CD4-positive, alpha-beta T cell treated with Interleukin-6 at 100 ng/mL for 8 hours (primary cell): ENCODE results near the gene FZR1.

ENCODE experiments used
- DNase-seq: peaks from one replicate; pipeline ENCODE4 v3.0.0-alpha.2; 2020; ENCODE audit warnings: mixed read lengths, low spot score

Gene FZR1

DNA sequence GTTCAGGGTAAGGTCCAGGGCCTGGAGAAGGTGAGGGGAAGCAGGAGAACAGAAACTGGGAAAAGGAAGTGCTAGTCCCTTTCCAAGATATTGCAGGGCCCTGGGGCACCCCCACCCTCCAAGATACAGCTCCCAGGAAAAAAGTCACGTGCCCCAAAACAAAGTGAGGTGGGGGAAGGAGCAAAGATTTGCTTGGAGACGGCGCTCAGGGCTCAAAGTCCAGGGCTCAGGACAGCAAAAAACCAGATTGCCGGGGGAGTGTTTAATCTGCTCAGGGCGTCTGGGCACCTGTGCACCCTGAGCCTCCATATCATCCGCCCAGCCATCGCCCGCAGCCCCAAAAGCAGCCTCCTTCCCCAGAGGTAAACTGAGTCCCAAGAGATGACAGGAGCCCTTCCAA lies 32.1 kb upstream of the FZR1 start:
- no peak for DNase-seq

DNA sequence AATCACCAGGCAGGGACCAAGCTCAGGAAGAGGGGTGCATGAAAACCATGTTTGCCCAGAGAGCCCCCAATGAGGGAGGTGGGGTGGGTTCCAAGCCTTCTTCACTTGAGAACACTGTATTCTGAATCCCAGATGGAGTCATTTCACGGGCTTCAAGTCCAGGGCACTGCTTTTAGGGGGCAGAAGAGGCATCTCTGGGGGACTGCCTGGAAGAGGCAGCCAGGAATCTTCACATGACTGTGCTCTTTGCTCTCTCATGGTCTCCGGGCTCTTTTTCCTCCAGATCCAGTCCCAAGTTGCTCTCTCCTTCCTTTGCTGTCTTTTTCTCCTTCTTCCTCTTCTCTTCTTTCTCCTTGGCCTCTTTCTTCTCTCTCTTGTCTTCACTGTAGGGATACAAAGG lies 31.5 kb upstream of the FZR1 start:
- DNase-seq, result no peak

DNA sequence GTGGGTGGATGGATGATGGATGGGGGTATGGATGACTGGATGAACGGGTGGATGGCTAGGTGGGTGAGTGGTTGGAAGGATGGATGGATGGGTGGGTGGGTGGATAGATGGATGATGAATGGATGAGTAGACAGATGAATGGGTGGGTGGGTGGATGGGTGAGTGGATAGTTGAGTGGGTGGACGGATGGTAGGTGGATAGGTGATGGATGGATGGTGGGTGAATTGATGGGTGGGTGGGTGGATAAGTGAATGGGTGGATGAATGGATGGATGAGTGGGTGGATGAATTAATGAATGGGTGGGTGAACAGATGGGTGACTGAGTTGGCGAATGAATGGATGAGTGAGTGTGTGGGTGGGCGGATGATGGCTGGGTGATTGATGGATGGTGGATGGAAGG lies 30.7 kb upstream of the FZR1 start:
- DNase-seq, result no peak

DNA sequence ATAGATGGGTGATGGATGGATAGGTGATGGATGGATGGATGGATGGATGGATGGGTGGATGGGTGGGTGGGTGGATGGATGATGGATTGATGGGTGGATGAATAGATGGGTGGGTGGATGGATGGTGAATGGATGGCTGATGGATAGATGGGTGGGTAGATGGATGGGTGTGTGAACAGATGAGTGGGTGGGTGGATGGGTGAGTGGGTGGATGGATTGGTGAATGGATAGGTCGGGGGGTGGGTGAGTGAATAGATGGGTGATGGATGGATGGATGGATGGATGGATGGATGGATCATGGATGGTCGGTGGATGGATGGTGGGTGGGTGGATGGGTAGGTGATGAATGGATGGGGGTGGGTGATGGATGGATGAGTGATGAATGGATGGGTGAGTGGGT lies 29.3 kb upstream of the FZR1 start:
- DNase-seq, result no peak

DNA sequence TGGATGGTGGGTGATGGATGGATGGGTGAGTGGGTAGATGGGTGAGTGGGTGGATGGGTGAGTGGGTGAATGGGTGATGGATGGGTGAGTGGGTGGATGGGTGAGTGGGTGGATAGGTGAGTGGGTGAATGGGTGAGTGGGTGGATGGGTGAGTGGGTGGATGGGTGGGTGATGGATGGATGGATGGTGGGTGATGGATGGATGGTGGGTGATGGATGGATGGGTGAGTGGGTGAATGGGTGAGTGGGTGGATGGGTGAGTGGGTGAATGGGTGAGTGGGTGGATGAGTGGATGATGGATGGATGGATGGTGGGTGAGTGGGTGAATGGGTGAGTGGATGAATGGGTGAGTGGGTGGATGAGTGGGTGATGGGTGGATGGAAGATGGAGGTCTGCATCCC lies 28.6 kb upstream of the FZR1 start:
- DNase-seq, result no peak

DNA sequence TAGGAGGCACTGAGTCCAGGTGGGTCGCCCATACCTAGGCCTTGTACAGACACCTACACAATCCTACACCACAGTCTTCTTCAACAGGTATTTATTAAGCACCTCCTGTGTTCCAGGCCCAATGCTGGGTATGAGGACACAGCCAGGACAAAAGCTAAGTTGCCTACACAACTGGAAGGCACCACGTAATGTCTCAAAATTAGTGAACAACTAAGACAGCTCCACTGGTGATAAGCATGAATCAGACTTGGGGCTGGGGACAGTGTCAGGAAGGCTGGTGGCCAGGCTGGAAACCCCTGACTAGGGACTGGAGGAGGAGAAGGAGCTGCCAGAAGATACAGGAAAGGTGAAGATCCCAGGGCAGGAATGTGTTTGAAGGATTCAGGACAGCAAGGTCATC lies 28.2 kb upstream of the FZR1 start:
- DNase-seq, result no peak

DNA sequence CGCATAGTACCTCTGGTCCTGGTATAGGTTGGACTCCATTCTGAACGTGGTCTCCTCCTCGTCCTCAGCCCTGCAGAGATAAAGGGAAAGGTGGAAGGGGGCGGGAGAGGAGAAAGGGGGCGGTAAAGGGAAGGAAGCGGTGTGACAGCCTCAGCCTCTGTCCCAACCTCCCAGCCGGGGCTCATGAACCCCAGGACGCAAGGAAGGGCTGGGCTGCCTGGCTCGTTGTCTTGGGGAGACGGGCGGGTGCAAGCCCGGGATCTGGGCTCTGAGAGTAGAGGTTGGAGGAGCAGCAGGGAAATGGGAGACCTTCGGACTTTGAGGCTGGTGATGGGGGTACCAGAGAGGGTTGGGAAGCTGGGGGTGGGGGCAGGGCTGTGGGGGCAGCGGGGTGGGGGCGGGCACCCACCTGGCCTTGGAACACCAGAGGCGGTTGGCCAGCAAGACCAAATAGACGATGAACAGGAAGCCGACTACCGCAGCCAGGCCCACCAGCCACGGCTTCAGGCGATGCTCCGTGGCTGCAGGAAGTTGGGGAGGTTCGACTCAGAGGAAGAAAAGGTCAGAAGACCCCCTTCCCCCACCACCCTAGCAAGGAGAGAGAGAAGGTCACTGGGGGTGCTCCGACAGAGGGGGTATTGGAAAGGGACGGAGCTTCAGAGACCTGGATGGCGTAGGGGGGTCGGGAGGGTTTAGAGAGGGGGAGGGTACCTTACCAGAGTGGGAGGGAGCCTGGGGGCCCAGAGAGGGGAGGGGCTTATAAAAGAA lies 27.5 kb upstream of the FZR1 start:
- no peak for DNase-seq

DNA sequence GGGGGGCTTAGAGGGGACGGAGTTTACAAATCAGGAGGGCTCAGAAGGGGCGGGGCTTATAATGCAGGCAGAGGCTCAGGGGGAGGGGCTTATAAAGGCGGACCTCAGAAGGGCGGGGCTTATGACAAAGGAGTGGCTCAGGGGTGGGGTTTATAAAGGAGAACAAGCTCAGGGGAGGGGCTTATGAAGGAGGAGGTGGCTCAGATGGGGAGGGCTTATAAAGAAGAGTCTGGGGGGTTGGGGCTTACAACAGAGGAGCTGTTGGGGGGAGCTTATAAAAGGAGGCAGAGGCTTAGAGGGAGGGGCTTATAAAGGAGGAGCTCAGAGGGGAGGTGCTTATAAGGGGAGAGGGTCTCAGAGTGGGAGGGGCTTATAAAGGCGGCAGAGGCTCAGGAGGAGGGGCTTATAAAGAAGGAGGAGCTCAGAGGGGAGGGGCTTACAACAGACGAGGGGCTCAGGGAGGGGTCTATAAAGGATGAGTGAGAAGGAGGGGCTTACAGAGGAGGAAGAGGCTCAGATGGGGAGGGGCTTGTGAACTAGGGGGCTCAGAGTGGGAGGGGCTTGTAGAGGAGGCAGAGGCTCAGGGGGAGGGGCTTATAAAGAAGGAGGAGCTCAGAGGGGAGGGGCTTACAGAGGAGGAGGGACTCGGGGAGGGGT lies 26.8 kb upstream of the FZR1 start:
- peak; percentile 29 for DNase-seq

DNA sequence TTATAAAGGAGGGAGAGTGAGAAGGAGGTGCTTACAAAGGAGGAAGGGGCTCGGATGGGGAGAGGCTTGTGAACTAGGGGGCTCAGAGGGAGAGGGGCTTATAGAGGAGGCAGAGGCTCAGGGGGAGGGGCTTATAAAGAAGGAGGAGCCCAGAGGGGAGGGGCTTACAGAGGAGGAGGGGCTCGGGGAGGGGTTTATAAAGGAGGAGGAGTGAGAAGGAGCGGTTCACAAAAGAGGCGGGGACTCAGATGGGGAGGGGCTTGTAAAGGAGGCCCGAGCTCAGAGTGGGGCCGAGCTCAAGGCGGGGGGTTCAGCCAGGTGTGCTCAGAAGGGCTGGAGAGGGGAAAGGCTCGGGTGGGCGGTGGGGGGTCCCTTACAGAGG lies 26.3 kb upstream of the FZR1 start:
- DNase-seq, result no peak

DNA sequence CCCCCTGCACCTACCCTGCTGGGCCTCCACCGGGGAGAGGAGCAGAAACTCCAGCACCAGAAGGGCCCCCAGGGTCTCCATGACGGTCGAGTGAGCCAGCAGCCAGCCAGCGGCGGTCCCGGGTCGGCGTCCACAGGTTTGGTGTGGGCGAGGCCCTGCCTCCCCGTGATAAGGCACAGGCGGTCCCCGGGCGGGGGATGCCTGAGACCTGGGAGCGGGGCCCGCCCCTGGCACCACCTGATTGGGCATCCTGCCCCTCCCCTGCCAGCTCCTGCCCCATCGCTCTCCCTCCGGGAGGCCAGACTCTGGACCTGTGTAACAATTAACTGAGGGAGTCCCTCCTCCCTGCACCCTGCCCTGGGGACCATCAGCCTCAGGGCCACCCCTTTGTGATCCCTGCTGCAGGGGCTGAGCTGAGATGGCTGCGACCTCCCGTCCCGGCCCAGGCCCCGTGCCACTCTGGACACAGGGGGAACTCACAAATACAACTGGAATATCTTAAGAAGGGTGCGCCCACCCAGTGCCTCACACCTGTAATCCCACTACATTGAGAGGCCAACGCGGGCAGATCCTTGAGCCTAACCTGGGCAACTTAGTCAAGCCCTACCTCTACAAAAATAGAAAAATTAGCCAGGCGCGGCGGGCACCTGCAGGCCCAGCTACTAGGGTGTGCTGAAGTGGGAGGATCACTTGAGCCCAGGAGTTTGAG lies 25.6 kb upstream of the FZR1 start, which contains the start of gene SMIM24:
TSS of gene SMIM24 (minus strand) at position 143 of the 709 bp plus-strand sequence. CDS start at position 81, 62 bp downstream.
- no peak for DNase-seq

DNA sequence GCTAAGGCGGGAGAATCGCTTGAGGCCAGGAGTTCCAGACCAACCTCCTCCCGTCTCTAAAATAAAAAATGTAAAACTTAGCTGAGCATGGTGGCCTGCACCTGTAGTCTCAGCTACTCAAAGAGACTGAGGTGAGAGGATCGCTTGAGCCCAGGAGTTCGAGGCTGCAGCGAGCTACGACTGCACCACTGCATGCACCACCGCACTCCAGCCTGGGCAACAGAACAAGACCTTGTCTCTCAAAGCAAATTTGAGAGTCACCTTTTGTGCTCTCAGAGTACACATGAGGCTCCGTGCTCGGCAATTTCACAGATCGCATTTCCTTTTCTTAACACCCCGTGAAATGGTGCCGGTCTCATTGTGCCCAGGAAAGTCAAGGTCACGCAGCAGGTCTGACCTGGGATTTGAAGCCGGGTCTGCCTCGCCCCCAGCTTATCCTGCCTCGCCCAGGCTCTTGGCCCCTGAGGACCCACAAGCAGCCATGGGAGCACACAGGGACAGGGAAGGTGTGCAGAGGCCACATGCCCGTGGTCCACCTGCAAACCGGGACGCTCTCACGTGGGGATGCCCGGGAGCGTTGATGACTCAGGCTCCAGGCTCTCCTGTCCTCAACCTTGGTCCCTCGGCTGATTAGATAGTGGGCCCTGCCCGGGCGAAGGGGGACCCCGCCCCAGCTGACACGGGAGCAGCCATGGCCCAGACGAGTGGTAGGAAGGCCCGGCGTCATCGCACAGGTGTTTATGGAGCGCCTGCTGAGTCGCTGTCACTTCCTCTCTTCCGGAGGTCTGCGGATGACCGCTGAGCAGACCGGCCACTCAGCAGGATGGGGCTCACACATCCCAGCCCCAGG lies 24.6 kb upstream of the FZR1 start:
- no peak for DNase-seq

DNA sequence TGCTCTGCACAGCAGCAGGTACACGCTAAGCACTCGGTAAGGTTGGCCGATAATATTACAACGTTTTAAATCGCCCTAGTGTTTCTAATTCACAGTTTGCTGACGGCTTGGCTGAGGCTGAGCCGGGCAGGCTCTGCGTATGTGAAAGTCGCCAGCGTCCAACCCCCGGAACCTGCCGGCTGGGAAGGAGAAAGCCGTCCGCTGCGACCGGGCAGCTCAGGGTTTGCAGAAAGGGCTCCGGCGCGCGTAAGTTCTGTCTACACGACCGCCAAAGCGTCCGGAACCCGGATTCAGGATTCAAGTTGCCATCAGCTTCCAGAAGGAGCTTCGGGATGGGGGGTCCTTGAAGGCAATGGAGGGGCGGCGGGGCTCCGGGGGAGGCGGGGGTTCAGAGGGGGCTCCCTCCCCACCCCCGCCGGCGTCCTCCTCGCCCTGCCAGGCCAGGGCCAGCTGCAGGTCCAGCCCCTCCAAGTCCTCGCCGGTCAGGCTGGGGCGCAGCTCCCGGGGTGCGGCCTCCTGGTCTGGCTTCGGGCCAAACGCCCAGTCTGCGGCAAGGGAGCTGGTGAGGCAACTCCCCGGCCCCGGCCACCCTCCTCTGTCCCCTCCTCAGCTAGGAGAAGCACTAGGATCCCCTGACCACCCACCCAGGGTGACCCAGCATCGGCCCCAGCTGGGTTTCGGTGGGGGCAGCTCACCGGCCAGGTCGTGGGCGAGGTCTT lies 23.4 kb upstream of the FZR1 start:
- DNase-seq, result no peak

DNA sequence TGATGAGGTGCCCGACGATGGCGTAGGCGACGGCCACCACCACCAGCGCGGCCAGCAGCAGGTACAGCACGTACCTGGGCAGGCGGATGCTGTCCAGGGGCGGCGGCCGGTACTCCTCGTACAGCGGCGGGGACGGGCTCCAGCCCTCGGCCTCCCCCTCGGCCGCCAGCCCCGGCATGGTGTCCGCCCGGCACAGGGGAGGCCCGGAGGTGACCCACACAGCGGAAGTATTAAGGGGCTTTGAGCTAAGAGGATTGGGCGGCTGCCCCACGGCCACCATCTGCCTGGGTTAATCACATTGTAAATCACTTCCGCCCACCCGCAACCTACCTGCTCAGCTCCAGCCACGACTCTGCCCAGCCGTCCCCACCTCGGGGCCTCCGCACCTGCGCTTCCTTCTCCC lies 22.9 kb upstream of the FZR1 start, which contains the start of gene SMIM44:
TSS of gene SMIM44 (minus strand) at position 216 of the 403 bp plus-strand sequence. CDS start at position 178, 38 bp downstream.
- DNase-seq, result no peak

DNA sequence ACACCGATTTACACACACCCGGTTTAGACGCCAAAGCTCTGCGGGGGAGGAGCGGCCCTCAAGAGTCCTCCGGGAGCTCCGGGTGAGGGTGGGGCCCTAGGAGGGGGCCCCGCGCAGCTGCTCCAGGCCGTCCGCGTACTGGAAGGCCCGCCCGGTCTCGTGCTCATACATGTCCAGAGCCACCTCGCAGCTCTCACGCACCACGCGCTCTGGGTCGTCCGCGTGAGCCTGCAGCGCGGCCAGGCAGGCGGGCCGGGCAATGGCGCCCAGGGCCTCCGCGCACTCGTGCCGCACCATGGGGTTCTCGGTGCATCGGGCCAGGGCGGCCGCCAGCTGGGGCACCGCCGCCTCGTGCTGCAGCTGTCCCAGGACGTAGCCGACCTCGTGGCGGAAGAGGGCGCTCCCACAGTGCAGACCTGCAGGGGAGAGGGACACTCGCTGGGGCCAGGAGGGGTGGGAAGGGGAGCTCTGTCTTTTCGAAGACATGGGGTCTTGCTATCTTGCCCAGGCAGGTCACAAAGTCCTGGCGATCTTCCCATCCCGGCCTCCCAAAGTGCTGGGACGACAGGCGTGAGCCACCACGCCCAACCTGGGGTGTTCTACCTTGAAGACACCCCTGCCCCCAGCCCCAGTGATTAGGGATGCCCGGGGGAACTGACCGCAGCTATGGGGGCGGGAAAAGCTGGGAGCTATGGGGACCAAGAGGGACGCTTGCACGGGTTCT lies 14.6 kb upstream of the FZR1 start:
- DNase-seq, result no peak

DNA sequence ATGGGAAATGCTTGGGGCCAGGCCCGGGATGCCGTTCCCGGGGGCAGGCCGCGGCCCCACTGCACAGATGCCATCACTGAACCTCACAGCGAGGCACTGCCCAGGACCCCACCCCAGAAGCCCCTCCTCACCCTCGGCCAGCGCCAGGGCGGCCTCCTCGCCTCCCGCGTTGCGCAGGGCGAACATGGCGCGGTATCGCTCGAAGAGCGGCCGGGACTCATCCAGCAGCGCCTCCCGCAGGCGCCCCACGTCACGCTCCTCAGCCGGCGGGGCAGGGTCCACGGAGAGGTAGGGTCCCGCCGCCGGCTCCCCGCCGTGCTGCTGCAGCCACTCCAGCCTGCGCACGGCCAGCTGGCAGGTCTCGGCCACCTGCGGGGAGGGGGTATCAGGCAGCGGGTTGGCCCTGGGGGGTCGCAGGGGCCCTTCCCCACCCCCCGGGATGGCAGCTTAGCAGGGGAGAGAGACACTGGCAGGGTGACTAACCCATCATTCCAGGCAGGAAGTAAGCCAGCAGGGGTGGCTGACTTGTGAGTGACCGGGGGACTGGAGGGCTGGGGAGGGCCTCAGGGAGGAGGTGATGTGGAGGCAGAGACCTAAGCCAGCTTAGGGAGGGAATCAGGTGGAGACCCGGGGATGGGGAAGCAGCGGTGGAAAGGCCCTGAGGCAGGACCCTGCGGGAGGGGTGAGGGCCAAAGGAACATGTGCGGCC lies 13.8 kb upstream of the FZR1 start:
- no peak for DNase-seq

DNA sequence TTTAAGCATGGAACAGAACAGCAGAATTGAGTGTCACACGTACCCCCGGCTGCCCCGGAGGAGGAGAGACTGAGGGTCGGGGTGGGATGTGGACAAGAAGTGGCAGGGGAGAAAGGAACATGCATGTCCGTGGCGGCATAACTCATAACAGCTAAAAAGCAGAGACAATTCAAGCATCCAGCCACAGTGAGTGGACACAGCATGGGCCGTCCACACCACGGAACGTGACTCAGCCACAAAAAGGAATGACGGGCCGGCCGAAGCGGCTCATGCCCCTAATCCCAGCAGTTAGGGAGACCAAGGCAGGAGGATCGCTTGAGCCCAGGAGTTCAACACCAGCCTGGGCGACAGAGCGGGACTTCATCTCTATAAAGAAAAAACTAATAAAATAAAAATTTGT lies 13.2 kb upstream of the FZR1 start:
- DNase-seq, result no peak

DNA sequence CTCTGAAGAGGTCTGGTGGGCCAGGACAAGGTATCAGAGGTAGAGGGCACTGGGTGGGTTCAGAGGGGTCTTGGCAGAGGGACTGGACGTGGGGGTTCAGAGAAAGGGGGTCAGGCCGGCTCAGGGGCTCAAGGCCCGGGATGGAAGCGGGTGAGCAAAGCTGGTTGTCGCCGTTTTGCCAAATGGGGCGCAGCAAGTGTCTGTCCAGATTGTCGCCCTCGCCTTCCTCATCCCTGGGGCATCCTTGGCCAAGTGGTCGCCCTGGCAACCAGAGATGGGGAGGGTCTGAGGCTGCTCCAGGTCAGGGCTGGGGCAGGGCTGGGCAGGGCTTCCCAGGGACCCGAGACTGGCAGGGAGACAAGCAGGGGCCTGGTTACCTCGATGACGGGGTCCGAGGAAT lies 12.5 kb upstream of the FZR1 start:
- no peak for DNase-seq

DNA sequence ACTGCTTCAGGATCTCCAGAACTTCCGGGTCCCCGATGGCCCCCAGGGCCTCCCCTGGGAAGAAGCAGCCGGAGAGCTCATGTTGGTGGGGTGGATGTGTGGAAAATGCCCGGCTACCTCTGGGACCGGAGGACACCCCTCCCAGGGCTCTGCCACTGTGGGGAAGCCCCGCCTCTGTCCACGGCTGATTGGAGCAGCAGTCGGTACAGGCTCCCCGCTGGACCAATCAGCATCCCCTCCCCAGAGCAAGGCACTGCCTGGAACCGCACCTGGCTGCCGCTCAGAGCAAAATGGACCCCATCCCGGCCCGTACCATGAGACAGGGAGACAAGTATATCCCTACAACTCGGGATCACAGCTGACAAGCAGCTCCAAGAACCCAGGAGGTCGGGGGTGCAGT lies 12.1 kb upstream of the FZR1 start:
- peak; percentile 30 for DNase-seq

DNA sequence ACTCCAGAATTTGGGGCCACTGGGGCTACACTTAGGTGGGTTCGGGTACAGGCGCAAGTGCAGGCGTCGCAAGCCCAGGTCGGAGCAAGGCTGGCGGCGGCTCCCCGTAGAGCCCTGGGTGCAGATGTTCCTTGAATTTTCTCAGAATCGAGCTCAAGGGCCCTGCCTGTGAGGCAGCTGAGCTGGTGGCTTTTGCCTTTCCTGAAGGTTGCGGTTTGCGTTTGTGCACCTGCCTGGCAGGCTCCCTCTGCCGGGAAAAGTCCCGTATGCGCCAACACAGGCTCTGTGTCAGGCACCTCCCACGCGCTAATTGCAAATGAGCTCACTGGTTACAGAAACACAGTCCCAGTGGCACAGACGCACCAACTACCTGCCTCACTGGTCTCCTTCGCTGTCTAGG lies 11.6 kb upstream of the FZR1 start:
- peak; percentile 56 for DNase-seq
